Liver (tissue), 9 donors: ENCODE results near the gene PALD1. TPM values are rescaled to one million over a fixed set of nuclear protein-coding genes. Genes with fewer than 3 reads are reported as not detected.
"Not testable (repeated sequence)": the region's sequence is repeated elsewhere in the genome, so short reads cannot be mapped to it uniquely, and the experiment has no call there.

Experiments used
- DNase-seq: peaks from one replicate; pipeline ENCODE4 v3.0.0-alpha.2; 2017; ENCODE audit warnings: low spot score
- H3K27ac ChIP-seq, 2 donors: one replicate each; pipeline ENCODE4 v1.7.0; 2013; ENCODE audit warnings: inconsistent platforms in 2 of 2, low read length in 2 of 2, control low read depth in 1 of 2, low read depth in 1 of 2, mild to moderate bottlenecking in 1 of 2
- H3K27me3 ChIP-seq, 4 donors: one replicate each; pipeline versions ENCODE4 v1.6.1 to v1.7.0; 2013; ENCODE audit warnings: low read length in 3 of 4, inconsistent platforms in 1 of 4, mild to moderate bottlenecking in 1 of 4, moderate library complexity in 1 of 4; ENCODE audit not compliant: control insufficient read depth in 4 of 4, insufficient read depth in 4 of 4
- H3K36me3 ChIP-seq, 4 donors: one replicate each; pipeline versions ENCODE4 v1.6.1 to v1.7.0; 2013; ENCODE audit warnings: low read length in 3 of 4, mild to moderate bottlenecking in 3 of 4, low read depth in 1 of 4, moderate library complexity in 1 of 4; ENCODE audit not compliant: control insufficient read depth in 4 of 4, insufficient read depth in 3 of 4
- H3K4me1 ChIP-seq, 4 donors: one replicate each; pipeline versions ENCODE4 v1.6.1 to v1.7.0; 2013; ENCODE audit warnings: low read length in 3 of 4, mild to moderate bottlenecking in 3 of 4, moderate library complexity in 1 of 4; ENCODE audit not compliant: control insufficient read depth in 4 of 4, insufficient read depth in 4 of 4
- H3K4me3 ChIP-seq, 3 donors: one replicate each; pipeline versions ENCODE4 v1.6.1 to v1.7.0; 2013; ENCODE audit warnings: low read length in 3 of 3, control low read depth in 1 of 3, low read depth in 1 of 3, mild to moderate bottlenecking in 1 of 3
- H3K9ac ChIP-seq, 2 donors: one replicate each; pipeline ENCODE4 v1.7.0; 2013; ENCODE audit warnings: low read length in 2 of 2, mild to moderate bottlenecking in 2 of 2, moderate library complexity in 2 of 2, control low read depth in 1 of 2, low read depth in 1 of 2
- H3K9me3 ChIP-seq, 4 donors: one replicate each; pipeline versions ENCODE4 v1.6.1 to v1.7.0; 2013; ENCODE audit warnings: low read length in 3 of 4; ENCODE audit not compliant: control insufficient read depth in 4 of 4
- EGR1 ChIP-seq, 2 donors: IDR thresholded peaks; 2 replicates each; pipeline ENCODE4 v1.6.1; 2016 to 2018; ENCODE audit warnings: antibody characterized with exemption in 2 of 2, low read depth in 2 of 2
- FOXA1 ChIP-seq: IDR thresholded peaks from 2 replicates; pipeline ENCODE4 v1.6.1; 2016; ENCODE audit warnings: antibody characterized with exemption
- FOXA2 ChIP-seq: IDR thresholded peaks from 2 replicates; pipeline ENCODE4 v1.6.1; 2016; ENCODE audit warnings: antibody characterized with exemption
- GABPA ChIP-seq, 2 donors: IDR thresholded peaks in 1 of 2; conservative IDR thresholded peaks in 1 of 2; 2 replicates each; pipeline ENCODE4 v1.6.1; 2016; ENCODE audit warnings: antibody characterized with exemption in 2 of 2, mild to moderate bottlenecking in 1 of 2, moderate library complexity in 1 of 2
- HNF4A ChIP-seq, 2 donors: conservative IDR thresholded peaks; 2 replicates each; pipeline ENCODE4 v1.6.1; 2016; ENCODE audit warnings: antibody characterized with exemption in 2 of 2, mild to moderate bottlenecking in 2 of 2
- HNF4G ChIP-seq: IDR thresholded peaks from 2 replicates; pipeline ENCODE4 v1.6.1; 2016; ENCODE audit warnings: antibody characterized with exemption
- JUND ChIP-seq, 2 donors: IDR thresholded peaks; 2 replicates each; pipeline ENCODE4 v1.6.1; 2016; ENCODE audit warnings: antibody characterized with exemption in 2 of 2
- NR2F2 ChIP-seq: IDR thresholded peaks from 2 replicates; pipeline ENCODE4 v1.6.1; 2016; ENCODE audit warnings: antibody characterized with exemption
- RAD21 ChIP-seq, 2 donors: IDR thresholded peaks; 2 replicates each; pipeline ENCODE4 v1.6.1; 2016; ENCODE audit warnings: antibody characterized with exemption in 2 of 2, mild to moderate bottlenecking in 2 of 2
- RXRA ChIP-seq, 2 donors: IDR thresholded peaks; 2 replicates each; pipeline ENCODE4 v1.6.1; 2017 to 2018; ENCODE audit warnings: antibody characterized with exemption in 2 of 2, mild to moderate bottlenecking in 1 of 2
- SP1 ChIP-seq: IDR thresholded peaks from 2 replicates; pipeline ENCODE4 v1.6.1; 2018; ENCODE audit warnings: antibody characterized with exemption, mild to moderate bottlenecking
- TAF1 ChIP-seq: conservative IDR thresholded peaks from 2 replicates; pipeline ENCODE4 v1.6.1; 2016; ENCODE audit warnings: antibody characterized with exemption, mild to moderate bottlenecking
- YY1 ChIP-seq: IDR thresholded peaks from 2 replicates; pipeline ENCODE4 v1.6.1; 2016; ENCODE audit warnings: antibody characterized with exemption, mild to moderate bottlenecking
- WGBS: extraction: QIAGEN DNeasy Blood & Tissue Kit; methylation state at CpG from one replicate; pipeline ENCODE4 v1.1.7; 2013; 5-methylcytosine and 5-hydroxymethylcytosine counted together
- polyA plus RNA-seq, 2 donors: library from polyadenylated mRNA; stranded (reverse) in 1 of 2; unstranded in 1 of 2; fragments of 200-250 nt in 1 of 2; fragments of >200 nt in 1 of 2; fragmentation: Nextera tagmentation in 1 of 2; extraction: Ambion mirVana in 1 of 2; gene quantifications; one replicate each; pipeline versions ENCODE4 v1.2.1 to v1.2.3, GENCODE V29; 2013 to 2015
- total RNA-seq, 2 donors: library from RNA; depleted of rRNA; stranded (reverse); fragments of >200 nt; gene quantifications; one replicate each; pipeline ENCODE4 v1.2.3, GENCODE V29; 2014
- TF ChIP-seq, protein P1 (sequence below): IDR thresholded peaks from 2 replicates; pipeline ENCODE4 v1.6.1; 2016; ENCODE audit warnings: antibody characterized with exemption
- TF ChIP-seq, protein P2 (sequence below): fragments of 150-350 bp; IDR thresholded peaks from 2 replicates; pipeline ENCODE4 v1.5.1; 2017; ENCODE audit warnings: improper control_type of control experiment, low read depth, low read length; ENCODE audit not compliant: missing input control
- TF ChIP-seq, protein P3 (sequence below): IDR thresholded peaks from 2 replicates; pipeline ENCODE4 v1.6.1; 2016; ENCODE audit warnings: antibody characterized with exemption, mild to moderate bottlenecking
- TF ChIP-seq, protein P4 (sequence below): IDR thresholded peaks from 2 replicates; pipeline ENCODE4 v1.6.1; 2016; ENCODE audit warnings: antibody characterized with exemption
- TF ChIP-seq, protein P5 (sequence below): IDR thresholded peaks from 2 replicates; pipeline ENCODE4 v1.6.1; 2016; ENCODE audit warnings: antibody characterized with exemption
- donor health status: healthy.
- donor health status: healthy.
- donor health status: healthy.
- donor health status: healthy.
- donor health status: healthy.

The PALD1 gene
- total and polyA plus RNA-seq, 4 donors: 0.72 to 4.2 (median 1.4) TPM

DNA sequence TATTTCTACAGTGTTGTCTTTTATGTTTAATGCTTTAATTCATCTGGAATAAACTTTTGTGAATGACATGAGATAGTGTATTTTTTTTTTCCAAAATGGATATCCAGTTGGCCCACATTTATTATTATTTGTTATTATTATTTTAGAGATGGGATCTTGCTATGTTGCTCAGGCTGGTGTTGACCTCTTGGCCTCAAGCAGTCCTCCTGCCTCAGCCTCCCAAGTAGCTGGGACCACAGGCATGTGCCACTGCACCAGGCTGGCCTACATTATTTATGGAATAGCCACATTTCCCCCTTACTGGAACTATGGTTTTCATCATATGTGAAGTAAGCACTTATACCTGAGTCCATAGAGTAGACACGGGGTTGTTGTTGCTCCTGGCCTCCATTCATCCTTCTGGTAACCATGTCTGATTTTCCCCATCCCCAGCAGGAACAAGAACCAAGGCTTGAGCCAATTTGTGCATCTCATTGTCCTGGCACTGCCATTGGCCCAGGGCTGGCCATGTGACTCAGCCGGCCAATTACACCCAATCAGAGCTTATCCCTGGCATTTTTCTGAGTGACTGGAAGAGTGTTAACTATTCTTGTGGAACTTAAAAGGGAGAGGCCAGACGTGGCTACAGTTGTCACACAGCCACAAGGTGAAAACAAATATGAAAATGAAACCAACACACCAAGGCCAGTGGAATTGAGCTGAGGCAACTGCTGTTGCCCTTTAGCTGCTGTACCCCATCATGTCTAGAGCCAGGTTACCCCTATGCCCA, 100.9 kb downstream of the PALD1 start:
- Histone ChIP-seq H3K36me3 (no peaks in the 10 kb centered on the region), H3K4me1 (peaks cover 0 to 4% (median 2%) of the 10 kb centered on the region in 4 donors), H3K27ac (no peak overlapping the region), H3K4me3 (no peak overlapping the region), H3K9me3 (no peaks in the 10 kb centered on the region), H3K9ac (no peak overlapping the region), H3K27me3 (no peaks in the 10 kb centered on the region)
- TF ChIP-seq NR2F2 (no peak), RAD21 (IDR thresholded peaks at IDR 0.05) (no peak), EGR1 (IDR thresholded peaks at IDR 0.05; ENCODE audit: low read depth in 2 of 2) (no peak), GABPA (IDR thresholded peaks at IDR 0.05 in 1 of 2, conservative IDR thresholded peaks at IDR 0.05 in 1 of 2) (no peak), TAF1 (no peak), FOXA2 (no peak), HNF4G (no peak), FOXA1 (no peak), RXRA (IDR thresholded peaks at IDR 0.05) (no peak), HNF4A (conservative IDR thresholded peaks at IDR 0.05) (no peak), YY1 (no peak), SP1 (no peak), JUND (IDR thresholded peaks at IDR 0.05) (no peak)
- TF ChIP-seq, protein P1, sequence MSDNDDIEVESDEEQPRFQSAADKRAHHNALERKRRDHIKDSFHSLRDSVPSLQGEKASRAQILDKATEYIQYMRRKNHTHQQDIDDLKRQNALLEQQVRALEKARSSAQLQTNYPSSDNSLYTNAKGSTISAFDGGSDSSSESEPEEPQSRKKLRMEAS: no peak
- TF ChIP-seq, protein P2, sequence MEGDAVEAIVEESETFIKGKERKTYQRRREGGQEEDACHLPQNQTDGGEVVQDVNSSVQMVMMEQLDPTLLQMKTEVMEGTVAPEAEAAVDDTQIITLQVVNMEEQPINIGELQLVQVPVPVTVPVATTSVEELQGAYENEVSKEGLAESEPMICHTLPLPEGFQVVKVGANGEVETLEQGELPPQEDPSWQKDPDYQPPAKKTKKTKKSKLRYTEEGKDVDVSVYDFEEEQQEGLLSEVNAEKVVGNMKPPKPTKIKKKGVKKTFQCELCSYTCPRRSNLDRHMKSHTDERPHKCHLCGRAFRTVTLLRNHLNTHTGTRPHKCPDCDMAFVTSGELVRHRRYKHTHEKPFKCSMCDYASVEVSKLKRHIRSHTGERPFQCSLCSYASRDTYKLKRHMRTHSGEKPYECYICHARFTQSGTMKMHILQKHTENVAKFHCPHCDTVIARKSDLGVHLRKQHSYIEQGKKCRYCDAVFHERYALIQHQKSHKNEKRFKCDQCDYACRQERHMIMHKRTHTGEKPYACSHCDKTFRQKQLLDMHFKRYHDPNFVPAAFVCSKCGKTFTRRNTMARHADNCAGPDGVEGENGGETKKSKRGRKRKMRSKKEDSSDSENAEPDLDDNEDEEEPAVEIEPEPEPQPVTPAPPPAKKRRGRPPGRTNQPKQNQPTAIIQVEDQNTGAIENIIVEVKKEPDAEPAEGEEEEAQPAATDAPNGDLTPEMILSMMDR: no peak
- TF ChIP-seq, protein P3, sequence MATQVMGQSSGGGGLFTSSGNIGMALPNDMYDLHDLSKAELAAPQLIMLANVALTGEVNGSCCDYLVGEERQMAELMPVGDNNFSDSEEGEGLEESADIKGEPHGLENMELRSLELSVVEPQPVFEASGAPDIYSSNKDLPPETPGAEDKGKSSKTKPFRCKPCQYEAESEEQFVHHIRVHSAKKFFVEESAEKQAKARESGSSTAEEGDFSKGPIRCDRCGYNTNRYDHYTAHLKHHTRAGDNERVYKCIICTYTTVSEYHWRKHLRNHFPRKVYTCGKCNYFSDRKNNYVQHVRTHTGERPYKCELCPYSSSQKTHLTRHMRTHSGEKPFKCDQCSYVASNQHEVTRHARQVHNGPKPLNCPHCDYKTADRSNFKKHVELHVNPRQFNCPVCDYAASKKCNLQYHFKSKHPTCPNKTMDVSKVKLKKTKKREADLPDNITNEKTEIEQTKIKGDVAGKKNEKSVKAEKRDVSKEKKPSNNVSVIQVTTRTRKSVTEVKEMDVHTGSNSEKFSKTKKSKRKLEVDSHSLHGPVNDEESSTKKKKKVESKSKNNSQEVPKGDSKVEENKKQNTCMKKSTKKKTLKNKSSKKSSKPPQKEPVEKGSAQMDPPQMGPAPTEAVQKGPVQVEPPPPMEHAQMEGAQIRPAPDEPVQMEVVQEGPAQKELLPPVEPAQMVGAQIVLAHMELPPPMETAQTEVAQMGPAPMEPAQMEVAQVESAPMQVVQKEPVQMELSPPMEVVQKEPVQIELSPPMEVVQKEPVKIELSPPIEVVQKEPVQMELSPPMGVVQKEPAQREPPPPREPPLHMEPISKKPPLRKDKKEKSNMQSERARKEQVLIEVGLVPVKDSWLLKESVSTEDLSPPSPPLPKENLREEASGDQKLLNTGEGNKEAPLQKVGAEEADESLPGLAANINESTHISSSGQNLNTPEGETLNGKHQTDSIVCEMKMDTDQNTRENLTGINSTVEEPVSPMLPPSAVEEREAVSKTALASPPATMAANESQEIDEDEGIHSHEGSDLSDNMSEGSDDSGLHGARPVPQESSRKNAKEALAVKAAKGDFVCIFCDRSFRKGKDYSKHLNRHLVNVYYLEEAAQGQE: no peak
- TF ChIP-seq, protein P4, sequence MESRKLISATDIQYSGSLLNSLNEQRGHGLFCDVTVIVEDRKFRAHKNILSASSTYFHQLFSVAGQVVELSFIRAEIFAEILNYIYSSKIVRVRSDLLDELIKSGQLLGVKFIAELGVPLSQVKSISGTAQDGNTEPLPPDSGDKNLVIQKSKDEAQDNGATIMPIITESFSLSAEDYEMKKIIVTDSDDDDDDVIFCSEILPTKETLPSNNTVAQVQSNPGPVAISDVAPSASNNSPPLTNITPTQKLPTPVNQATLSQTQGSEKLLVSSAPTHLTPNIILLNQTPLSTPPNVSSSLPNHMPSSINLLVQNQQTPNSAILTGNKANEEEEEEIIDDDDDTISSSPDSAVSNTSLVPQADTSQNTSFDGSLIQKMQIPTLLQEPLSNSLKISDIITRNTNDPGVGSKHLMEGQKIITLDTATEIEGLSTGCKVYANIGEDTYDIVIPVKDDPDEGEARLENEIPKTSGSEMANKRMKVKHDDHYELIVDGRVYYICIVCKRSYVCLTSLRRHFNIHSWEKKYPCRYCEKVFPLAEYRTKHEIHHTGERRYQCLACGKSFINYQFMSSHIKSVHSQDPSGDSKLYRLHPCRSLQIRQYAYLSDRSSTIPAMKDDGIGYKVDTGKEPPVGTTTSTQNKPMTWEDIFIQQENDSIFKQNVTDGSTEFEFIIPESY: no peak
- TF ChIP-seq, protein P5, sequence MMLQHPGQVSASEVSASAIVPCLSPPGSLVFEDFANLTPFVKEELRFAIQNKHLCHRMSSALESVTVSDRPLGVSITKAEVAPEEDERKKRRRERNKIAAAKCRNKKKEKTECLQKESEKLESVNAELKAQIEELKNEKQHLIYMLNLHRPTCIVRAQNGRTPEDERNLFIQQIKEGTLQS: no peak
- 68% methylated on average over 3 of the region's 3 CpGs for WGBS
- no peak for DNase-seq

DNA sequence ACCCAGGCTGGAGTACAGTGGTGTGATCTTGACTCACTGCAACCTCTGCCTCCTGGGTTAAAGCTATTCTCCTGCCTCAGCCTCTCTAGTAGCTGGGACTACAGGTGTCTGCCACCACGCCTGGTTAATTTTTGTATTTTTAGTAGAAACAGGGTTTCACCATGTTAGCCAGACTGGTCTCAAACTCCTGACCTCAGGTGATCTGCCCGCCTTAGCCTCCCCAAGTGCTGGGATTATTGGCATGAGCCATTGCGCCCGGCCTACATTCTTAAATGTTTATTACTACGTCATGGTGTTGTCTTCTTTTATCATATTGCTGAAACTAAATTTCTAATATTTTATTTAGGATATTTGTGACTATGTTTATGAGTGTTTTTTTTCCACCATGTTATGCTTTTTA, 102.6 kb downstream of the PALD1 start:
- not testable (repeated sequence) for H3K36me3 ChIP-seq, H3K27me3 ChIP-seq, H3K4me1 ChIP-seq, DNase-seq, H3K27ac ChIP-seq, H3K9ac ChIP-seq, H3K9me3 ChIP-seq, H3K4me3 ChIP-seq
- 97% methylated on average over 5 of the region's 5 CpGs for WGBS
